H1 (cell line): Measurements from ENCODE around the gene KLHL26. TPM values are rescaled to one million over a fixed set of nuclear protein-coding genes. Genes with fewer than 3 reads are reported as not detected.

Experiments used
- CTCF ChIA-PET: fragments of 300-600 bp; sonication (Branson Sonifier 250); formaldehyde crosslinking; loops from one replicate; lab custom pipeline; 2021; ENCODE audit not compliant: partially characterized antibody; lab: Charles Lee
- POLR2A ChIA-PET: fragments of 300-600 bp; sonication (Branson Sonifier 250); formaldehyde crosslinking; loops from one replicate; lab custom pipeline; 2021; ENCODE audit warnings: inconsistent platforms; ENCODE audit not compliant: partially characterized antibody; lab: Charles Lee
- DNase-seq, 2 experiments: peaks; one replicate each; pipeline versions ENCODE4 v3.0.0 to v3.0.0-alpha.2; 2010 to 2022; ENCODE audit warnings: low spot score in 2 of 2, low read depth in 1 of 2, mixed read lengths in 1 of 2
- FAIRE-seq: peaks from 2 replicates; lab custom pipeline; 2011; peaks lifted over from hg19 to GRCh38; lab: Jason Lieb, UNC
- H2AFZ ChIP-seq: 2 replicates; pipeline ENCODE4 v1.8.1; 2012; ENCODE audit warnings: low read length, inconsistent platforms
- H2AK5ac ChIP-seq: 2 replicates; pipeline ENCODE4 v1.6.1; 2013; ENCODE audit warnings: low read depth, low read length
- H2BK120ac ChIP-seq: replicated peaks from 2 replicates; pipeline ENCODE3; 2013; ENCODE audit warnings: low read depth, low read length, inconsistent platforms
- H2BK12ac ChIP-seq: 2 replicates; pipeline ENCODE4 v1.6.1; 2013; ENCODE audit warnings: low read depth, low read length
- H2BK15ac ChIP-seq: 2 replicates; pipeline ENCODE4 v1.6.1; 2013; ENCODE audit warnings: low read length
- H2BK20ac ChIP-seq: 2 replicates; pipeline ENCODE4 v1.6.1; 2013; ENCODE audit warnings: low read length
- H2BK5ac ChIP-seq: 2 replicates; pipeline ENCODE4 v1.6.1; 2013; ENCODE audit warnings: low read depth, low read length
- H3K14ac ChIP-seq: 2 replicates; pipeline ENCODE4 v1.6.1; 2013; ENCODE audit warnings: inconsistent platforms; ENCODE audit not compliant: insufficient read length
- H3K18ac ChIP-seq: 2 replicates; pipeline ENCODE4 v1.6.1; 2013; ENCODE audit warnings: low read length; ENCODE audit errors: extremely low read depth
- H3K23ac ChIP-seq: 2 replicates; pipeline ENCODE4 v1.6.1; 2013; ENCODE audit warnings: inconsistent platforms; ENCODE audit not compliant: insufficient read length
- H3K23me2 ChIP-seq: 2 replicates; pipeline ENCODE4 v1.6.1; 2013; ENCODE audit warnings: low read depth, low read length
- H3K27ac ChIP-seq: 2 replicates; pipeline ENCODE4 v1.6.1; 2011; ENCODE audit warnings: low read depth, low read length, inconsistent platforms
- H3K27me3 ChIP-seq, 4 experiments: replicated peaks in 1 of 4; 1 replicate in 1 of 4; 2 replicates in 3 of 4; pipeline versions ENCODE4 v1.6.1 to v1.8.1; 2011 to 2013; ENCODE audit warnings: low read length in 3 of 4, mild to moderate bottlenecking in 3 of 4, inconsistent platforms in 2 of 4, mixed read lengths in 2 of 4, moderate library complexity in 1 of 4; ENCODE audit not compliant: control insufficient read depth in 3 of 4, insufficient read depth in 3 of 4; ENCODE audit errors: extremely low read depth in 1 of 4
- H3K36me3 ChIP-seq, 4 experiments: 2 replicates each; pipeline versions ENCODE4 v1.6.1 to v1.8.1; 2011 to 2013; ENCODE audit warnings: mild to moderate bottlenecking in 4 of 4, low read length in 3 of 4, moderate library complexity in 2 of 4, control low read depth in 1 of 4, inconsistent platforms in 1 of 4; ENCODE audit not compliant: insufficient read depth in 4 of 4, control insufficient read depth in 2 of 4
- H3K4ac ChIP-seq: replicated peaks from 2 replicates; pipeline ENCODE3; 2013; ENCODE audit warnings: low read length, low read depth, mixed read lengths, inconsistent platforms; ENCODE audit not compliant: insufficient read length
- H3K4me1 ChIP-seq, 4 experiments: replicated peaks in 1 of 4; 1 replicate in 1 of 4; 2 replicates in 3 of 4; pipeline versions ENCODE4 v1.6.1 to v1.8.1; 2011 to 2013; ENCODE audit warnings: low read length in 3 of 4, inconsistent platforms in 2 of 4, mixed read lengths in 1 of 4; ENCODE audit not compliant: insufficient read depth in 4 of 4, control insufficient read depth in 3 of 4
- H3K4me2 ChIP-seq, 2 experiments: 2 replicates each; pipeline versions ENCODE4 v1.6.1 to v1.8.1; 2011 to 2013; ENCODE audit warnings: low read depth in 2 of 2, low read length in 2 of 2, control low read depth in 1 of 2, inconsistent platforms in 1 of 2, mild to moderate bottlenecking in 1 of 2; ENCODE audit not compliant: insufficient read depth in 1 of 2
- H3K4me3 ChIP-seq, 4 experiments: fragments of 200-600, 300-600 bp in 1 of 4; sonication (generic), shearing (Covaris generic), sonication (Bioruptor Twin) in 1 of 4; 2 replicates each; pipeline versions ENCODE4 v1.5.1 to v1.8.1; 2011 to 2016; ENCODE audit warnings: low read length in 4 of 4, low read depth in 3 of 4, control low read depth in 2 of 4, inconsistent platforms in 2 of 4, mild to moderate bottlenecking in 2 of 4, mixed read lengths in 1 of 4, moderate library complexity in 1 of 4; ENCODE audit not compliant: insufficient read depth in 2 of 4; ENCODE audit errors: extremely low read depth in 1 of 4
- H3K56ac ChIP-seq: replicated peaks from 2 replicates; pipeline ENCODE3; 2013; ENCODE audit warnings: low read depth, mild to moderate bottlenecking, mixed read lengths, low read length, inconsistent platforms; ENCODE audit not compliant: insufficient read length
- H3K79me1 ChIP-seq: 2 replicates; pipeline ENCODE4 v1.6.1; 2013; ENCODE audit warnings: low read depth, low read length, control low read depth
- H3K79me2 ChIP-seq, 2 experiments: 2 replicates each; pipeline versions ENCODE4 v1.6.1 to v1.8.1; 2012 to 2013; ENCODE audit warnings: low read length in 2 of 2, mild to moderate bottlenecking in 2 of 2, inconsistent platforms in 1 of 2; ENCODE audit not compliant: insufficient read depth in 2 of 2, control insufficient read depth in 1 of 2
- H3K9ac ChIP-seq, 4 experiments: replicated peaks in 1 of 4; 1 replicate in 1 of 4; 2 replicates in 3 of 4; pipeline versions ENCODE4 v1.6.1 to v1.8.1; 2011 to 2013; ENCODE audit warnings: low read depth in 3 of 4, low read length in 3 of 4, control low read depth in 2 of 4, mild to moderate bottlenecking in 2 of 4, moderate library complexity in 2 of 4, inconsistent platforms in 1 of 4; ENCODE audit errors: extremely low read depth in 1 of 4
- H3K9me3 ChIP-seq, 2 experiments: 2 replicates each; pipeline versions ENCODE4 v1.6.1 to v1.8.1; 2012 to 2013; ENCODE audit warnings: mild to moderate bottlenecking in 2 of 2, moderate library complexity in 2 of 2, control low read depth in 1 of 2, inconsistent platforms in 1 of 2, low read depth in 1 of 2, low read length in 1 of 2, mixed read lengths in 1 of 2; ENCODE audit not compliant: insufficient read depth in 2 of 2
- H4K20me1 ChIP-seq, 2 experiments: replicated peaks in 1 of 2; 2 replicates each; pipeline versions ENCODE3 to v1.8.1; 2011 to 2013; ENCODE audit warnings: inconsistent platforms in 2 of 2, low read length in 2 of 2, mild to moderate bottlenecking in 1 of 2; ENCODE audit not compliant: insufficient read depth in 2 of 2, control insufficient read depth in 1 of 2
- H4K5ac ChIP-seq: 2 replicates; pipeline ENCODE4 v1.6.1; 2013; ENCODE audit warnings: low read length, low read depth, mixed read lengths, inconsistent platforms; ENCODE audit not compliant: insufficient read length
- H4K8ac ChIP-seq: 2 replicates; pipeline ENCODE4 v1.8.0; 2013; ENCODE audit warnings: mild to moderate bottlenecking, moderate library complexity, low read length, inconsistent platforms; ENCODE audit not compliant: insufficient read depth; ENCODE audit errors: extremely low read depth
- H4K91ac ChIP-seq: replicated peaks from 2 replicates; pipeline ENCODE3; 2013; ENCODE audit warnings: low read length, mixed read lengths, inconsistent platforms; ENCODE audit not compliant: insufficient read length
- BACH1 ChIP-seq: IDR thresholded peaks from 2 replicates; pipeline ENCODE4 v1.6.1; 2012; ENCODE audit warnings: low read length, improper control_type of control experiment
- CBX5 ChIP-seq: fragments of 300-800, 300-1000 bp; sonication (generic); IDR thresholded peaks from 2 replicates; pipeline ENCODE4 v1.7.1; 2016; ENCODE audit warnings: antibody characterized with exemption, low read length, low read depth
- EGR1 ChIP-seq: IDR thresholded peaks from 2 replicates; pipeline ENCODE4 v1.6.1; 2011; ENCODE audit warnings: low read depth, low read length, borderline replicate concordance
- HDAC2 ChIP-seq, 2 experiments: fragments of 300-600 bp in 1 of 2; sonication (generic) in 1 of 2; IDR thresholded peaks; 2 replicates each; pipeline ENCODE4 v1.6.1; 2011 to 2012; ENCODE audit warnings: low read depth in 2 of 2, low read length in 2 of 2, mild to moderate bottlenecking in 2 of 2, moderate library complexity in 2 of 2, borderline replicate concordance in 1 of 2, inconsistent platforms in 1 of 2
- HDAC6 ChIP-seq: IDR thresholded peaks from one replicate; pipeline ENCODE4 v1.7.1; 2012; ENCODE audit warnings: low read depth, mild to moderate bottlenecking, inconsistent platforms, low read length, moderate library complexity
- JUND ChIP-seq: IDR thresholded peaks from 2 replicates; pipeline ENCODE4 v1.6.1; 2011; ENCODE audit warnings: mild to moderate bottlenecking, improper control_type of control experiment, low read length
- SP1 ChIP-seq: IDR thresholded peaks from 2 replicates; pipeline ENCODE4 v1.6.1; 2011; ENCODE audit warnings: low read depth, low read length
- SUZ12 ChIP-seq: fragments of 200-600 bp; sonication (generic); IDR thresholded peaks from 2 replicates; pipeline ENCODE4 v1.6.1; 2012; ENCODE audit warnings: mild to moderate bottlenecking, inconsistent platforms, low read length, moderate library complexity, mixed read lengths
- WGBS, 2 experiments: shearing (Covaris generic) in 1 of 2; methylation state at CpG; one replicate each; pipeline versions ENCODE4 v1.1.6 to v1.1.7; 2013 to 2015; ENCODE audit warnings: low lambda C conversion rate in 2 of 2, mixed read lengths in 2 of 2, inconsistent platforms in 1 of 2, low coverage in 1 of 2, missing lambda C conversion rate in 1 of 2; ENCODE audit not compliant: insufficient replicate concordance in 2 of 2, insufficient coverage in 1 of 2, insufficient read length in 1 of 2; ENCODE audit errors: extremely low coverage in 1 of 2, missing lambda C conversion rate in 1 of 2; 5-methylcytosine and 5-hydroxymethylcytosine counted together
- polyA plus RNA-seq, 7 experiments: library from polyadenylated mRNA; depleted of rRNA in 3 of 7; stranded (reverse) in 5 of 7; unstranded in 2 of 7; fragments of >200 nt in 5 of 7; fragments of 200-250 nt in 2 of 7; gene quantifications; 1 replicate in 5 of 7; 2 replicates in 1 of 7; 4 replicates in 1 of 7; pipeline versions ENCODE4 v1.2.1 to v1.2.3, GENCODE V29; 2011 to 2013; ENCODE audit warnings: missing spikeins in 2 of 7, mixed read lengths in 2 of 7
- total RNA-seq: library from RNA; stranded (reverse); fragmentation: NEBNext Ultra II Directional; extraction: Animal tissue kit (Norgen Biotek cat#: 25700); gene quantifications from 2 replicates; pipeline ENCODE4 v1.2.1, GENCODE V29; 2021
- TF ChIP-seq, protein P1 (sequence below), 3 experiments: IDR thresholded peaks; 1 replicate in 2 of 3; 2 replicates in 1 of 3; pipeline versions ENCODE4 v1.5.1 to v1.6.1; 2011; ENCODE audit warnings: low read length in 3 of 3, mild to moderate bottlenecking in 3 of 3, inconsistent platforms in 2 of 3, low read depth in 1 of 3, moderate library complexity in 1 of 3; ENCODE audit not compliant: insufficient read depth in 1 of 3; ENCODE audit errors: control extremely low read depth in 1 of 3

KLHL26 gene
- total and polyA plus RNA-seq, 2 of the 8 experiments (the other 6 are each of a cell fraction or from before 2014, with no cell fraction given) = 2.2 to 8.8 TPM

DNA sequence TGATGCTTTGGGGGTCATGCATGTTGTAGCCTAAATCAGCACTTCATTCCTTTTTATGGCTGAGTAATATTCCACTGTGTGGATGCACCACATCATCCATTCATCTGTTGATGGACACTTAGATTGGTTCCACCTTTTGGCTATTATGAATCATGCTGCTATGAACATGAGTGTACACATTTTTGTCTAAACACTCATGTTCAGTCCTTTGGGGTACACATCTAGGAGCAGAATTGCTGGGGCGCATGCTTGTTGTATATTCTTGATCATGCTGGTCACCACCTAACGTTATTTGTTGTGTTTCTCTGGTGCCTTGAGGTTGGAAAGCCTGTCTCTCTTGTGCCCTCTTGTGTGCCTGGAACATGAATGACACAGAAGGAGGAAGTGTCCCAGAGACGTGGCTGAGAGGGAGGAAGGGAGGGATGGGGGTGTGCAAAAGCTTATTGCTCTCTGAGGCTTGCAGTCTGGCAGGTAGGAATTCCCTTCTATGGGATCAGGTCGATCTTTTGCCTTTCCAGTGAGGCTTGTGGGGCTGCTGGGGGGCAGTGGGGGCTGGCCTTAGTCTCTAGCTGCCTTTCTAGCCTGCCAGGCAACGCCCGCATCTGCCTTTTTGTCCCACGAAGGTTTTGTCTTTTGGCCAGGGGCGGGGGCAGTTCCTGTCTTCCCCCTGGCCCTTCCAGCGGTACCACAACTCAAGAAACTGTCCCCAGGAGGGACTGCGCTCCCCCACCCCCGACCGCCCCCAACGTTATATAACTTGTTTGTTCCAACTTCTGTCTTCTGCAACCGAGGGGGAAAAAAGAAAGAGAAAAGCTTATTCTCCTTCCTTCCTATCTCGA lies 7.6 kb downstream of the KLHL26 start:
- Histone ChIP-seq H3K18ac (no peak overlapping the region), H2AFZ (no peak overlapping the region), H2BK20ac (no peak overlapping the region), H2BK5ac (no peak overlapping the region; the same call in 1 of the 2 replicates), H4K8ac (no peak overlapping the region), H3K27me3 (no peaks in the 10 kb centered on the region), H2BK15ac (no peak overlapping the region), H3K14ac (no peak overlapping the region), H2AK5ac (0 out of 2 replicates have a peak overlapping the region, but pooled peaks have one; percentile 75), H4K91ac (no peak overlapping the region), H4K20me1 (peaks cover 1 to 19% of the 10 kb centered on the region in 2 experiments), H2BK120ac (no peak overlapping the region), H3K79me2 (peaks cover 0 to 14% of the 10 kb centered on the region in 2 experiments; a peak in 2 of 4 replicates), H3K36me3 (no peaks in the 10 kb centered on the region), H3K4me1 (peaks cover 0 to 12% (median 4%) of the 10 kb centered on the region in 4 experiments; a peak in 4 of 7 replicates), H3K79me1 (peaks cover 14% of the 10 kb centered on the region), H3K56ac (no peak overlapping the region), H2BK12ac (no peak overlapping the region), H3K4me2 (no peak overlapping the region), H3K9me3 (no peaks in the 10 kb centered on the region), H3K23ac (no peak overlapping the region), H4K5ac (no peak overlapping the region), H3K9ac (no peak overlapping the region), H3K4ac (no peak overlapping the region), H3K4me3 (no peak overlapping the region), H3K23me2 (no peaks in the 10 kb centered on the region; the same call in 1 of the 2 replicates), H3K27ac (no peak overlapping the region)
- DNase-seq = no peak
- 76% methylated on average over 15 of the region's 15 CpGs; no CpG with 5 or more reads in 1 of the 2 experiments for WGBS, 2 experiments
- peak; percentile 48 for FAIRE-seq
- POLR2A ChIA-PET = interaction anchor here (1.2 to 1.5 kb wide), 2 partner anchors 41 to 55 kb away, joined by 4 read pairs; no protein-coding TSS in a partner anchor
- CTCF ChIA-PET = interaction anchor here (0.6 to 2.5 kb wide), 8 partner anchors 15 to 239 kb away, joined by 3 to 8 read pairs (median 4); partner anchors contain the start of gene REX1BD
- no peak for TF ChIP-seq BACH1
- TF ChIP-seq SUZ12 = no peak
- TF ChIP-seq, protein P1, sequence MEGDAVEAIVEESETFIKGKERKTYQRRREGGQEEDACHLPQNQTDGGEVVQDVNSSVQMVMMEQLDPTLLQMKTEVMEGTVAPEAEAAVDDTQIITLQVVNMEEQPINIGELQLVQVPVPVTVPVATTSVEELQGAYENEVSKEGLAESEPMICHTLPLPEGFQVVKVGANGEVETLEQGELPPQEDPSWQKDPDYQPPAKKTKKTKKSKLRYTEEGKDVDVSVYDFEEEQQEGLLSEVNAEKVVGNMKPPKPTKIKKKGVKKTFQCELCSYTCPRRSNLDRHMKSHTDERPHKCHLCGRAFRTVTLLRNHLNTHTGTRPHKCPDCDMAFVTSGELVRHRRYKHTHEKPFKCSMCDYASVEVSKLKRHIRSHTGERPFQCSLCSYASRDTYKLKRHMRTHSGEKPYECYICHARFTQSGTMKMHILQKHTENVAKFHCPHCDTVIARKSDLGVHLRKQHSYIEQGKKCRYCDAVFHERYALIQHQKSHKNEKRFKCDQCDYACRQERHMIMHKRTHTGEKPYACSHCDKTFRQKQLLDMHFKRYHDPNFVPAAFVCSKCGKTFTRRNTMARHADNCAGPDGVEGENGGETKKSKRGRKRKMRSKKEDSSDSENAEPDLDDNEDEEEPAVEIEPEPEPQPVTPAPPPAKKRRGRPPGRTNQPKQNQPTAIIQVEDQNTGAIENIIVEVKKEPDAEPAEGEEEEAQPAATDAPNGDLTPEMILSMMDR (IDR thresholded peaks at IDR 0.05; ENCODE audit: control extremely low read depth in 1 of 3, insufficient read depth in 1 of 3, low read depth in 1 of 3, low read length in 3 of 3) = peak in 2 of 3 experiments; percentile 12 to 20; a peak in 2 of 4 replicates
- no peak for TF ChIP-seq HDAC6
- TF ChIP-seq JUND = no peak
- TF ChIP-seq EGR1 = no peak
- no peak for TF ChIP-seq SP1
- no peak for TF ChIP-seq CBX5
- no peak for TF ChIP-seq HDAC2 (IDR thresholded peaks at IDR 0.05; ENCODE audit: borderline replicate concordance in 1 of 2, low read depth in 2 of 2, low read length in 2 of 2)
